Measurements from ENCODE around the gene AGXT. TPM values are rescaled to one million over a fixed set of nuclear protein-coding genes. Genes with fewer than 3 reads are reported as not detected.

The AGXT gene
- not detected in 2 replicates for total RNA-seq (2021; fragmentation: NEBNext Ultra II Directional; extraction: Animal tissue kit (Norgen Biotek cat#: 25700))
- 0.03 TPM in 1 of 2 replicates, not detected in the other for polyA plus RNA-seq (2011; rRNA removed)
- polyA plus RNA-seq (2011; cell fraction: cytosol; rRNA removed), result 0.05 TPM
- not detected for polyA plus RNA-seq (2011; cell fraction: nucleus; rRNA removed)
- polyA plus RNA-seq (2012, experiment 1 of 2), result not detected in 4 replicates
- not detected for polyA plus RNA-seq (2012, experiment 2 of 2)
- not detected for polyA plus RNA-seq (2013, experiment 1 of 2)
- polyA plus RNA-seq (2013, experiment 2 of 2), result not detected
- polyA minus RNA-seq (2011; rRNA and poly(A)+ RNA removed), result not detected in 2 replicates
- polyA minus RNA-seq (2011; cell fraction: cytosol; rRNA and poly(A)+ RNA removed), result not detected
- polyA minus RNA-seq (2011; cell fraction: nucleus; rRNA and poly(A)+ RNA removed), result not detected
- long read RNA-seq, experiment 1, result 0 reads
- long read RNA-seq, experiment 2, result 0 reads

DNA sequence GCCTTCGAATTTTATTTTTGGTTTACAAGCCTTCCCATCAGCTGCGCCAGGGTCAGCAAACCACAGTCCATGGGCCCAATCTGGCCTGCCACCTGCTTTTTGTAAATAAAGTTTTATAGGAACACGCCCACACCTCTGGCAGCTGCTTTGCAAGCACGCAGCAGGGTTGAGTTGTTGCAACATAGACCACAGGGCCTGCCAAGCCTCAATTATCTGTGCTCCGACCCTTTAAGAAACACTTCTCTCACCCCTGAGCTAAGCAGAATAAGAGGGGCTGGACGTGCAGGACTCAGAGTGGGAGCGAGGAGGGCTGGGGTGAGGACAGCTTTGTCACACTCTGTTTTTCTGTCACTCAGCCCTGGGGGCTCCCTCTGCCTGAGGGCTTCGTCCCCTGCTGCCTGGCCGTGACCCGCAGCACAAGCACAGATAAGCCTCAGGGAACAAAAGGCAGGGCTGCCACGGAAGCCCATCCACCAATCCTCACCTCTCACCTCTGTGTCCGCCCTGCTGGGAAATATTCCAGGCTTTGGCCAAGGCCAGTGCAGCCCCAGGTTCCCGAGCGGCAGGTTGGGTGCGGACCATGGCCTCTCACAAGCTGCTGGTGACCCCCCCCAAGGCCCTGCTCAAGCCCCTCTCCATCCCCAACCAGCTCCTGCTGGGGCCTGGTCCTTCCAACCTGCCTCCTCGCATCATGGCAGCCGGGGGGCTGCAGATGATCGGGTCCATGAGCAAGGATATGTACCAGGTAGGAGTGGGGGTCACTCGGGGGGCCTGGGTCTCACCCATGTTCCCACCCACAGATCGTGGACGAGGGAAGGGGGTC is at the start of gene AGXT:
Gene AGXT, plus strand, starts transcription at position 539 of the 823 bp plus-strand sequence. Its CDS starts 42 bp downstream, at position 581.
- H2BK120ac ChIP-seq (replicated peaks; ENCODE audit: low read depth, low read length), result no peak within 1 kb of the TSS
- CTCF ChIA-PET (ENCODE audit: partially characterized antibody), result interaction anchor here (1.3 to 3.8 kb wide), 4 partner anchors 11 to 17 kb away, joined by 4 to 15 read pairs (median 8); no protein-coding TSS in a partner anchor

More for the DNA sequence above, at the start of gene AGXT:
- H3K79me2 ChIP-seq (ENCODE audit: control insufficient read depth in 1 of 2, insufficient read depth in 2 of 2, low read length in 2 of 2), result no peaks in the 10 kb centered on the region
- H3K23ac ChIP-seq (ENCODE audit: insufficient read length), result no peak within 1 kb of the TSS
- H4K8ac ChIP-seq (ENCODE audit: extremely low read depth, insufficient read depth, low read length), result no peak within 1 kb of the TSS
- no peak within 1 kb of the TSS for H3K4me2 ChIP-seq (ENCODE audit: insufficient read depth in 1 of 2, low read depth in 2 of 2, low read length in 2 of 2)
- no peak within 1 kb of the TSS for H4K91ac ChIP-seq (replicated peaks; ENCODE audit: insufficient read length, low read length)
- no peak within 1 kb of the TSS for H2BK15ac ChIP-seq (ENCODE audit: low read length)
- H3K18ac ChIP-seq (ENCODE audit: extremely low read depth, low read length), result no peak within 1 kb of the TSS
- H2AFZ ChIP-seq (ENCODE audit: low read length), result no peak within 1 kb of the TSS
- 91% methylated on average over 16 of the region's 21 CpGs; no CpG with 5 or more reads in 1 of the 2 experiments for WGBS, 2 experiments (ENCODE audit: extremely low coverage in 1 of 2, insufficient coverage in 1 of 2, insufficient read length in 1 of 2, insufficient replicate concordance in 2 of 2, low coverage in 1 of 2, low lambda C conversion rate in 2 of 2, missing lambda C conversion rate in 1 of 2)
- TF ChIP-seq RFX5 (IDR thresholded peaks at IDR 0.05; ENCODE audit: borderline replicate concordance, low read depth, low read length), result no peak
- TF ChIP-seq TAF1 (IDR thresholded peaks at IDR 0.05; ENCODE audit: low read depth, low read length), result no peak
- TF ChIP-seq POU5F1 (IDR thresholded peaks at IDR 0.05; ENCODE audit: low read depth, low read length), result no peak
- TF ChIP-seq, protein P1, sequence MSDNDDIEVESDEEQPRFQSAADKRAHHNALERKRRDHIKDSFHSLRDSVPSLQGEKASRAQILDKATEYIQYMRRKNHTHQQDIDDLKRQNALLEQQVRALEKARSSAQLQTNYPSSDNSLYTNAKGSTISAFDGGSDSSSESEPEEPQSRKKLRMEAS (IDR thresholded peaks at IDR 0.05), result no peak
- no peak for TF ChIP-seq KDM4A (IDR thresholded peaks at IDR 0.05; ENCODE audit: low read depth, low read length, severe bottlenecking)
- H3K36me3 ChIP-seq (ENCODE audit: control insufficient read depth in 2 of 4, insufficient read depth in 4 of 4, low read length in 3 of 4), result no peaks in the 10 kb centered on the region
- FAIRE-seq (no peak), DNase-seq (ENCODE audit: low read depth in 1 of 2, low spot score in 2 of 2) (no peak)
- no peak within 1 kb of the TSS for H3K27ac ChIP-seq (ENCODE audit: low read depth, low read length)
- no peaks in the 10 kb centered on the region for H3K23me2 ChIP-seq (ENCODE audit: low read depth, low read length)
- POLR2A ChIA-PET (ENCODE audit: partially characterized antibody), result no interaction called here
- H2BK12ac ChIP-seq (ENCODE audit: low read depth, low read length), result no peak within 1 kb of the TSS
- H3K9ac ChIP-seq (replicated peaks in 1 of 4; ENCODE audit: extremely low read depth in 1 of 4, low read depth in 3 of 4, low read length in 3 of 4), result no peak within 1 kb of the TSS
- no peak within 1 kb of the TSS for H3K4ac ChIP-seq (replicated peaks; ENCODE audit: insufficient read length, low read depth, low read length)
- no peak within 1 kb of the TSS for H4K5ac ChIP-seq (ENCODE audit: insufficient read length, low read depth, low read length)
- H3K27me3 ChIP-seq (replicated peaks in 1 of 4; ENCODE audit: control insufficient read depth in 3 of 4, extremely low read depth in 1 of 4, insufficient read depth in 3 of 4, low read length in 3 of 4), result no peaks in the 10 kb centered on the region
- H2AK5ac ChIP-seq (ENCODE audit: low read depth, low read length), result no peak within 1 kb of the TSS
- H2BK20ac ChIP-seq (ENCODE audit: low read length), result no peak within 1 kb of the TSS
- no peaks in the 10 kb centered on the region for H3K79me1 ChIP-seq (ENCODE audit: low read depth, low read length)
- no peaks in the 10 kb centered on the region for H4K20me1 ChIP-seq (replicated peaks in 1 of 2; ENCODE audit: control insufficient read depth in 1 of 2, insufficient read depth in 2 of 2, low read length in 2 of 2)
- no peak within 1 kb of the TSS for H3K14ac ChIP-seq (ENCODE audit: insufficient read length)
- H3K4me3 ChIP-seq (ENCODE audit: extremely low read depth in 1 of 4, insufficient read depth in 2 of 4, low read depth in 3 of 4, low read length in 4 of 4), result no peak within 1 kb of the TSS
- no peaks in the 10 kb centered on the region for H3K4me1 ChIP-seq (replicated peaks in 1 of 4; ENCODE audit: control insufficient read depth in 3 of 4, insufficient read depth in 4 of 4, low read length in 3 of 4)
- H3K9me3 ChIP-seq (ENCODE audit: insufficient read depth in 2 of 2, low read depth in 1 of 2, low read length in 1 of 2), result no peaks in the 10 kb centered on the region
- no peak within 1 kb of the TSS for H3K56ac ChIP-seq (replicated peaks; ENCODE audit: insufficient read length, low read depth, low read length)
- H2BK5ac ChIP-seq (ENCODE audit: low read depth, low read length), result no peak within 1 kb of the TSS; the same call in 1 of the 2 replicates

Data from H1 (cell line).